Measurements from ENCODE around the gene GLYR1.

DNA sequence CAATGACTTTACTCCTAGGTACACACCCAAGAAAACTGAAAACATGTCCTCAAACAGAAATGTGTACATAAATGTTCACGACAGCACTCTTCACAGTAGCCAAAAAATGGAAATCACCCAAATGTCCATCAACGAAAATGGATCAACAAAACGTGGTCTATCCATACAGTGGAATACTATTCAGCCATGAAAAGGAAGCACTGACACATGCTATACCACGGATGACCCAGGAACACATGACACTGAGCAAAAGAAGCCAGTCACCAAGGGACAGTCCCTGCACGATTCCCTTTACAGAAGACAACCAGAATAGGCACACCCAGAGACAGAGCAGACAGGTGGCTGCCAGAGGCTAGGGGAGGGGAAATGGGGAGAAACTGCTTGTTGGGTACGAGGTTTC is 91.4 kb downstream of the GLYR1 start:
- TF ChIP-seq, protein P1, sequence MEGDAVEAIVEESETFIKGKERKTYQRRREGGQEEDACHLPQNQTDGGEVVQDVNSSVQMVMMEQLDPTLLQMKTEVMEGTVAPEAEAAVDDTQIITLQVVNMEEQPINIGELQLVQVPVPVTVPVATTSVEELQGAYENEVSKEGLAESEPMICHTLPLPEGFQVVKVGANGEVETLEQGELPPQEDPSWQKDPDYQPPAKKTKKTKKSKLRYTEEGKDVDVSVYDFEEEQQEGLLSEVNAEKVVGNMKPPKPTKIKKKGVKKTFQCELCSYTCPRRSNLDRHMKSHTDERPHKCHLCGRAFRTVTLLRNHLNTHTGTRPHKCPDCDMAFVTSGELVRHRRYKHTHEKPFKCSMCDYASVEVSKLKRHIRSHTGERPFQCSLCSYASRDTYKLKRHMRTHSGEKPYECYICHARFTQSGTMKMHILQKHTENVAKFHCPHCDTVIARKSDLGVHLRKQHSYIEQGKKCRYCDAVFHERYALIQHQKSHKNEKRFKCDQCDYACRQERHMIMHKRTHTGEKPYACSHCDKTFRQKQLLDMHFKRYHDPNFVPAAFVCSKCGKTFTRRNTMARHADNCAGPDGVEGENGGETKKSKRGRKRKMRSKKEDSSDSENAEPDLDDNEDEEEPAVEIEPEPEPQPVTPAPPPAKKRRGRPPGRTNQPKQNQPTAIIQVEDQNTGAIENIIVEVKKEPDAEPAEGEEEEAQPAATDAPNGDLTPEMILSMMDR (IDR thresholded peaks at IDR 0.05) = no peak
- TF ChIP-seq EP300 (IDR thresholded peaks at IDR 0.05) (no peak), POLR2A (IDR thresholded peaks at IDR 0.05) (no peak)

Data from gastroesophageal sphincter (tissue), 3 donors.